ENCODE measurements around the gene THOC2.

DNA sequence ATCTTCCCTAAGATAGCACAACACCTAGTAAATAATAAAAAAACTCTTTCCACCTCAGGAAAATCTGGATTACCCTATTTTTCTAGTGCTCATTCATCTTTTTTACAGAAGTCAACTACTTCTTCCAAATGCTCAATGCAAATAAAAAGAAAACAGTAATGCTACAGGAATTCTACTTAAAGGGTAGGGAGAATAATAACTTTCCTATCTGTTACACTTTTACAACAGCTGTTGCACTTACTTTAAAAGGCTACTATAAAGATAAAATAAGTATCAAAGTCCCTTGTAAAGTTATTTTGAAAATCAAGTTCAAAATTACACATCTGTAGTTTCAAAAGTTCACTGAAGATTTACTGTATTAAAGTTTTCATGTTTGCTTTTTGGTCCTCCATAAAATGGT, 37.6 kb downstream of the THOC2 start:
- TF ChIP-seq, protein P1, sequence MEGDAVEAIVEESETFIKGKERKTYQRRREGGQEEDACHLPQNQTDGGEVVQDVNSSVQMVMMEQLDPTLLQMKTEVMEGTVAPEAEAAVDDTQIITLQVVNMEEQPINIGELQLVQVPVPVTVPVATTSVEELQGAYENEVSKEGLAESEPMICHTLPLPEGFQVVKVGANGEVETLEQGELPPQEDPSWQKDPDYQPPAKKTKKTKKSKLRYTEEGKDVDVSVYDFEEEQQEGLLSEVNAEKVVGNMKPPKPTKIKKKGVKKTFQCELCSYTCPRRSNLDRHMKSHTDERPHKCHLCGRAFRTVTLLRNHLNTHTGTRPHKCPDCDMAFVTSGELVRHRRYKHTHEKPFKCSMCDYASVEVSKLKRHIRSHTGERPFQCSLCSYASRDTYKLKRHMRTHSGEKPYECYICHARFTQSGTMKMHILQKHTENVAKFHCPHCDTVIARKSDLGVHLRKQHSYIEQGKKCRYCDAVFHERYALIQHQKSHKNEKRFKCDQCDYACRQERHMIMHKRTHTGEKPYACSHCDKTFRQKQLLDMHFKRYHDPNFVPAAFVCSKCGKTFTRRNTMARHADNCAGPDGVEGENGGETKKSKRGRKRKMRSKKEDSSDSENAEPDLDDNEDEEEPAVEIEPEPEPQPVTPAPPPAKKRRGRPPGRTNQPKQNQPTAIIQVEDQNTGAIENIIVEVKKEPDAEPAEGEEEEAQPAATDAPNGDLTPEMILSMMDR (conservative IDR thresholded peaks at IDR 0.05; ENCODE audit: low read length): no peak
- no peak for TF ChIP-seq EZH2phosphoT487 (IDR thresholded peaks at IDR 0.05; ENCODE audit: borderline replicate concordance)

Measured in Loucy (cell line).